CD14-positive monocyte (primary cell): ENCODE results near the gene OLIG2. TPM values are rescaled to one million over a fixed set of nuclear protein-coding genes. Genes with fewer than 3 reads are reported as not detected.

Experiments used
- DNase-seq, 3 donors: peaks; one replicate each; pipeline ENCODE4 v3.0.0-alpha.2; 2011 to 2022
- H2AFZ ChIP-seq: 2 replicates; pipeline ENCODE4 v1.6.0; 2012; ENCODE audit warnings: mild to moderate bottlenecking, low read depth, low read length, inconsistent platforms; ENCODE audit not compliant: insufficient read depth, poor library complexity, severe bottlenecking
- H3K27ac ChIP-seq, 2 donors: 1 replicate in 1 of 2; 2 replicates in 1 of 2; pipeline ENCODE4 v1.5.1; 2012 to 2013; ENCODE audit warnings: low read length in 2 of 2, control low read depth in 1 of 2, inconsistent platforms in 1 of 2, low read depth in 1 of 2, mild to moderate bottlenecking in 1 of 2
- H3K27me3 ChIP-seq, 2 donors: one replicate each; pipeline versions ENCODE4 v1.6.0 to v1.6.1; 2011 to 2013; ENCODE audit warnings: low read length in 2 of 2; ENCODE audit not compliant: control insufficient read depth in 2 of 2, insufficient read depth in 2 of 2
- H3K36me3 ChIP-seq, 2 donors: replicated peaks in 1 of 2; 1 replicate in 1 of 2; 2 replicates in 1 of 2; pipeline versions ENCODE4 v1.5.1 to v1.6.1; 2012 to 2013; ENCODE audit warnings: low read length in 2 of 2, control low read depth in 1 of 2, inconsistent platforms in 1 of 2, mild to moderate bottlenecking in 1 of 2; ENCODE audit not compliant: insufficient read depth in 2 of 2, control insufficient read depth in 1 of 2
- H3K4me1 ChIP-seq, 2 donors: 1 replicate in 1 of 2; 2 replicates in 1 of 2; pipeline versions ENCODE4 v1.5.1 to v1.6.1; 2012 to 2013; ENCODE audit warnings: low read length in 2 of 2, control low read depth in 1 of 2, inconsistent platforms in 1 of 2, mild to moderate bottlenecking in 1 of 2, moderate library complexity in 1 of 2; ENCODE audit not compliant: insufficient read depth in 2 of 2, control insufficient read depth in 1 of 2
- H3K4me2 ChIP-seq: replicated peaks from 2 replicates; pipeline ENCODE3; 2012; ENCODE audit warnings: low read length, moderate library complexity, mild to moderate bottlenecking; ENCODE audit not compliant: poor library complexity, severe bottlenecking; ENCODE audit errors: extremely low read depth
- H3K4me3 ChIP-seq, 3 experiments: fragments of 200-600 bp in 1 of 3; sonication (generic) in 1 of 3; replicated peaks in 1 of 3; 1 replicate in 2 of 3; 2 replicates in 1 of 3; pipeline ENCODE4 v1.5.1; 2011 to 2013; ENCODE audit warnings: low read length in 3 of 3, mild to moderate bottlenecking in 3 of 3, control low read depth in 2 of 3, low read depth in 2 of 3, inconsistent platforms in 1 of 3, moderate library complexity in 1 of 3
- H3K79me2 ChIP-seq: 2 replicates; pipeline ENCODE4 v1.6.0; 2012; ENCODE audit warnings: mild to moderate bottlenecking, control low read depth, inconsistent platforms, low read length, moderate library complexity; ENCODE audit not compliant: insufficient read depth
- H3K9ac ChIP-seq: 2 replicates; pipeline ENCODE4 v1.6.0; 2017; ENCODE audit warnings: low read length, mild to moderate bottlenecking; ENCODE audit not compliant: insufficient read depth, poor library complexity, severe bottlenecking
- H3K9me3 ChIP-seq, 2 donors: replicated peaks in 1 of 2; 1 replicate in 1 of 2; 2 replicates in 1 of 2; pipeline versions ENCODE4 v1.5.1 to v1.6.1; 2012 to 2013; ENCODE audit warnings: low read length in 2 of 2, control low read depth in 1 of 2; ENCODE audit not compliant: control insufficient read depth in 1 of 2, insufficient read depth in 1 of 2
- H4K20me1 ChIP-seq: 2 replicates; pipeline ENCODE4 v1.6.0; 2012; ENCODE audit warnings: mild to moderate bottlenecking, low read length, control low read depth, moderate library complexity; ENCODE audit not compliant: insufficient read depth
- H3K27ac Mint-ChIP-seq, 7 donors: one replicate each; pipeline ENCODE4 v1.8.0; 2020; ENCODE audit warnings: mild to moderate bottlenecking in 7 of 7, mixed read lengths in 7 of 7, moderate library complexity in 6 of 7, inconsistent platforms in 2 of 7
- H3K27me3 Mint-ChIP-seq, 3 donors: one replicate each; pipeline ENCODE4 v1.8.0; 2021 to 2022; ENCODE audit warnings: low read depth in 3 of 3, mild to moderate bottlenecking in 3 of 3, mixed read lengths in 3 of 3, moderate library complexity in 3 of 3, inconsistent platforms in 1 of 3
- H3K36me3 Mint-ChIP-seq, 2 donors: one replicate each; pipeline ENCODE4 v1.8.0; 2020; ENCODE audit warnings: mixed read lengths in 2 of 2, inconsistent platforms in 1 of 2, mild to moderate bottlenecking in 1 of 2
- H3K4me1 Mint-ChIP-seq: one replicate; pipeline ENCODE4 v1.8.0; 2020; ENCODE audit warnings: mild to moderate bottlenecking, mixed read lengths
- H3K4me3 Mint-ChIP-seq, 2 donors: one replicate each; pipeline ENCODE4 v1.8.0; 2020; ENCODE audit warnings: mild to moderate bottlenecking in 2 of 2, mixed read lengths in 2 of 2, moderate library complexity in 1 of 2
- H3K9me3 Mint-ChIP-seq, 7 donors: one replicate each; pipeline ENCODE4 v1.8.0; 2020 to 2022; ENCODE audit warnings: mixed read lengths in 7 of 7, mild to moderate bottlenecking in 6 of 7, moderate library complexity in 6 of 7, inconsistent platforms in 2 of 7
- WGBS: methylation state at CpG from one replicate; pipeline ENCODE4 v1.1.5; 2013; ENCODE audit warnings: missing lambda C conversion rate; ENCODE audit not compliant: insufficient coverage; 5-methylcytosine and 5-hydroxymethylcytosine counted together
- intact Hi-C, 2 donors: fragments of 100-400 bp; cut with micrococcal nuclease; formaldehyde crosslinking; loops; one replicate each; pipeline versions ENCODE4 v1.15.0 to v1.15.1; 2023
- polyA plus RNA-seq, 3 donors: library from polyadenylated mRNA; depleted of rRNA in 1 of 3; unstranded in 2 of 3; stranded (reverse) in 1 of 3; fragments of 300-500 nt in 2 of 3; fragments of >200 nt in 1 of 3; fragmentation: Illumina TruSeq in 2 of 3; gene quantifications; 1 replicate in 2 of 3; 2 replicates in 1 of 3; pipeline ENCODE4 v1.2.3, GENCODE V29; 2012 to 2021
- TF ChIP-seq, protein P1 (sequence below): fragments of 200-600 bp; IDR thresholded peaks from one replicate; pipeline ENCODE4 v1.8.0; 2022; ENCODE audit warnings: antibody characterized with exemption, mild to moderate bottlenecking

OLIG2 gene
- polyA plus RNA-seq, 3 donors = 0.20 TPM; not detected in 2

DNA sequence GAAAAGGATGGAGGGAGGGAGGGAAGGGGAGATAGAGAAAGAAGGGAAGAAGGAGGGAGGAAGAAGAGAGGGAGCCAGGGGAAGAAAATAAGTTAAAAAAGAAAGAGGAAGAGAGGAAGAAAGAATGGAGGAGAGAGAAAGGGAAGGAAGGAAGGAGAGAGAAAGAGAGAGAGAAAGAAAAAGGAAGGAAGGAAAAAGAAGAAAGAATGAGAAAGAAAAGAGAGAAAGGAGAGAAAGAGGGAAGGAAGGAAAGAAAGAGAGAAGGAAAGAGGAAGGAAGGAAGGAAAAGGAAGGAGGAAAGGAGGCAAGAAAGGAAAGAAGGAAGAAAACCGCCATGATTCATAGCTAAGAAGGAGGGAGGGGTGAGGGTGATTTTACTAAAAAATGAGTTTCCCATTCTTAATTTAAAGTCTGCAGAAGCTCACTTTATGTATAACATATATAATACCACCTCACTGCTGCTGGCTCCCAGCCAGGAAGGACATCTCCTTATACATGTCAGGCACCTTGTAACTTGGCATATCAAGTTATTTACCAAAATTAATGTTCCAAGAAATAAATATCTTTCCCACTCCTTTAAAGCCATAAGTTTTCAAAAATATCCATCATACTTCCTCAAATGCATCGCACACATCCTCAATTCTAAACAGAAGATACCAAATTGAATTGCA, 46.0 kb upstream of the OLIG2 start:
- Mint-ChIP-seq H3K4me3 (no peak overlapping the region), H3K4me1 (peaks cover 19% of the 10 kb centered on the region), H3K36me3 (no peaks in the 10 kb centered on the region), H3K27me3 (peaks cover 0 to 22% (median 4%) of the 10 kb centered on the region in 3 donors), H3K9me3 (peaks cover 0 to 2% (median 2%) of the 10 kb centered on the region in 7 donors), H3K27ac (peak overlapping the region in 4 of 7 donors; percentile 2 to 73 (median 56))
- Histone ChIP-seq H4K20me1 (no peaks in the 10 kb centered on the region), H3K9me3 (no peaks in the 10 kb centered on the region), H3K36me3 (no peaks in the 10 kb centered on the region), H3K4me3 (no peak overlapping the region), H3K9ac (no peak overlapping the region), H3K4me2 (no peak overlapping the region), H3K27me3 (peaks cover 2 to 4% of the 10 kb centered on the region in 2 donors), H2AFZ (no peak overlapping the region), H3K79me2 (no peaks in the 10 kb centered on the region), H3K4me1 (peaks cover 0 to 9% of the 10 kb centered on the region in 2 donors), H3K27ac (no peak overlapping the region)
- intact Hi-C loops = loop anchor here in 1 of 2 donors (10.0 kb wide), 1 partner anchor 205 kb away; no protein-coding TSS in a partner anchor
- WGBS = 0% methylated on average over 1 of the region's 2 CpGs
- no peak for DNase-seq
- TF ChIP-seq, protein P1, sequence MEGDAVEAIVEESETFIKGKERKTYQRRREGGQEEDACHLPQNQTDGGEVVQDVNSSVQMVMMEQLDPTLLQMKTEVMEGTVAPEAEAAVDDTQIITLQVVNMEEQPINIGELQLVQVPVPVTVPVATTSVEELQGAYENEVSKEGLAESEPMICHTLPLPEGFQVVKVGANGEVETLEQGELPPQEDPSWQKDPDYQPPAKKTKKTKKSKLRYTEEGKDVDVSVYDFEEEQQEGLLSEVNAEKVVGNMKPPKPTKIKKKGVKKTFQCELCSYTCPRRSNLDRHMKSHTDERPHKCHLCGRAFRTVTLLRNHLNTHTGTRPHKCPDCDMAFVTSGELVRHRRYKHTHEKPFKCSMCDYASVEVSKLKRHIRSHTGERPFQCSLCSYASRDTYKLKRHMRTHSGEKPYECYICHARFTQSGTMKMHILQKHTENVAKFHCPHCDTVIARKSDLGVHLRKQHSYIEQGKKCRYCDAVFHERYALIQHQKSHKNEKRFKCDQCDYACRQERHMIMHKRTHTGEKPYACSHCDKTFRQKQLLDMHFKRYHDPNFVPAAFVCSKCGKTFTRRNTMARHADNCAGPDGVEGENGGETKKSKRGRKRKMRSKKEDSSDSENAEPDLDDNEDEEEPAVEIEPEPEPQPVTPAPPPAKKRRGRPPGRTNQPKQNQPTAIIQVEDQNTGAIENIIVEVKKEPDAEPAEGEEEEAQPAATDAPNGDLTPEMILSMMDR = no peak

DNA sequence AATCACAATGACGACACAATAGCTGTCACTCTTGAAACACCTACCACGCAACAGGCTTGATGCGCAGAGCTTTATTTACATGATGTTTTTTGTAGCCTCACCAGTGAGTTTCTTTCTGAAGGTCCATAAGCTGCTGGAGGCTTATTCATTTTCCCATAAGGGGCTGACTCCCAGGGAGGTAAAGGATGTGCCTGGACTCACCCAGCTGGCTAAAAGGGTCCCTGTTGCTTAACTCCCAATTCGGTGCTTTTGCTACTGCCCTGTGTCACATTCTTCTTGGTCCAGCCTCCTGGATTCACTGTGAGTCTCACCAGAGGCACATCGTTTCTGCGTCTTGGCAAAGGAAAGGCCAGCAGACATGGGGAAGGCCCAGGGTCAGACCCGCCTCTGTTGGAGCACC, 44.6 kb upstream of the OLIG2 start:
- Histone ChIP-seq H3K36me3 (no peaks in the 10 kb centered on the region), H4K20me1 (no peaks in the 10 kb centered on the region), H3K4me2 (no peak overlapping the region), H3K4me3 (no peak overlapping the region), H3K27me3 (peaks cover 2 to 4% of the 10 kb centered on the region in 2 donors), H3K27ac (no peak overlapping the region), H3K9me3 (no peaks in the 10 kb centered on the region), H3K79me2 (no peaks in the 10 kb centered on the region), H3K9ac (no peak overlapping the region), H2AFZ (no peak overlapping the region), H3K4me1 (peaks cover 0 to 9% of the 10 kb centered on the region in 2 donors)
- WGBS = 81% methylated on average over 6 of the region's 7 CpGs
- peaks cover 13% of the 10 kb centered on the region for H3K4me1 Mint-ChIP-seq
- peaks cover 0 to 13% (median 4%) of the 10 kb centered on the region in 3 donors for H3K27me3 Mint-ChIP-seq
- DNase-seq = no peak
- TF ChIP-seq, protein P1 = no peak
- H3K27ac Mint-ChIP-seq = no peak overlapping the region
- intact Hi-C loops = loop anchor here in 1 of 2 donors (10.0 kb wide), 1 partner anchor 204 kb away; no protein-coding TSS in a partner anchor
- H3K9me3 Mint-ChIP-seq = peaks cover 0 to 2% (median 2%) of the 10 kb centered on the region in 7 donors
- H3K4me3 Mint-ChIP-seq = no peak overlapping the region
- no peaks in the 10 kb centered on the region for H3K36me3 Mint-ChIP-seq
